Neural progenitor cell (in vitro differentiated cells): Measurements from ENCODE around the gene DUS1L.

ENCODE experiments used
- EZH2phosphoT487 ChIP-seq: fragments of 200-600 bp; sonication (generic); IDR thresholded peaks from 2 replicates; pipeline ENCODE4 v1.6.1; 2017; ENCODE audit warnings: antibody characterized with exemption
- TF ChIP-seq, protein P1 (sequence below): fragments of 200-600 bp; sonication (generic); IDR thresholded peaks from 2 replicates; pipeline ENCODE4 v1.5.1; 2017; ENCODE audit warnings: antibody characterized with exemption, mild to moderate bottlenecking

DNA sequence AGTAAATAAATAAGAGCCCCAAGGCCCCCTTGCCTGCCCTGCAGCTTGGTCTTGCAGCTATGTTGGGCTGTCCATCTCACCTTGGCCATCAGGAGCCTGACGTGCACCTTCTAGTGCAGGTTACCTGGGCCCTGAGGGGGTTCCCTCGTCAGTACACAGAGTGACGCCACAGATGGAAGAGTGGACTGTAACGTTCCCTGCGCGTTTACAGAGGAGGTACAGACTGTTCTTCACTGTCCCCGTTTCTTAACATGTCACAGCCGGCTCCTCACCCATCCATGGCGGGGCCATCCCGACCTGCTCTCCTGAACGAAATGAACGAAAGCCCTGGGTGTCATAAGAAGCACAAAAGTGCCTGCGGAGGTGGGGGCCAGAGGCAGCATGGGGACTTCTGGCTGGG is 48.3 kb upstream of the DUS1L start:
- TF ChIP-seq, protein P1, sequence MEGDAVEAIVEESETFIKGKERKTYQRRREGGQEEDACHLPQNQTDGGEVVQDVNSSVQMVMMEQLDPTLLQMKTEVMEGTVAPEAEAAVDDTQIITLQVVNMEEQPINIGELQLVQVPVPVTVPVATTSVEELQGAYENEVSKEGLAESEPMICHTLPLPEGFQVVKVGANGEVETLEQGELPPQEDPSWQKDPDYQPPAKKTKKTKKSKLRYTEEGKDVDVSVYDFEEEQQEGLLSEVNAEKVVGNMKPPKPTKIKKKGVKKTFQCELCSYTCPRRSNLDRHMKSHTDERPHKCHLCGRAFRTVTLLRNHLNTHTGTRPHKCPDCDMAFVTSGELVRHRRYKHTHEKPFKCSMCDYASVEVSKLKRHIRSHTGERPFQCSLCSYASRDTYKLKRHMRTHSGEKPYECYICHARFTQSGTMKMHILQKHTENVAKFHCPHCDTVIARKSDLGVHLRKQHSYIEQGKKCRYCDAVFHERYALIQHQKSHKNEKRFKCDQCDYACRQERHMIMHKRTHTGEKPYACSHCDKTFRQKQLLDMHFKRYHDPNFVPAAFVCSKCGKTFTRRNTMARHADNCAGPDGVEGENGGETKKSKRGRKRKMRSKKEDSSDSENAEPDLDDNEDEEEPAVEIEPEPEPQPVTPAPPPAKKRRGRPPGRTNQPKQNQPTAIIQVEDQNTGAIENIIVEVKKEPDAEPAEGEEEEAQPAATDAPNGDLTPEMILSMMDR, result no peak
- no peak for TF ChIP-seq EZH2phosphoT487
